Endothelial cell of umbilical vein (primary cell): Measurements from ENCODE around the gene TARP.

ENCODE experiments used
- BruUV-seq: library from RNA; stranded (reverse); fragments of 400-500 nt; replicated peaks from 2 replicates; lab custom pipeline; 2021; lab: Mats Ljungman, UMichigan
- CTCF ChIA-PET: fragments of 300-600, 350-600 bp; sonication (Branson Sonifier 250); formaldehyde crosslinking; loops from one replicate; lab custom pipeline; 2021; ENCODE audit warnings: antibody characterized with exemption, inconsistent platforms; lab: Charles Lee
- POLR2A ChIA-PET: fragments of 300-600, 350-600 bp; sonication (Branson Sonifier 250); formaldehyde crosslinking; loops from one replicate; lab custom pipeline; 2021; ENCODE audit warnings: antibody characterized with exemption, inconsistent platforms; lab: Charles Lee
- DNase-seq: peaks from one replicate; pipeline ENCODE4 v3.0.0-alpha.2; 2011; ENCODE audit warnings: low read depth, low spot score
- FAIRE-seq: peaks from 2 replicates; lab custom pipeline; 2011; peaks lifted over from hg19 to GRCh38; lab: Jason Lieb, UNC
- H2AFZ ChIP-seq: 2 replicates; pipeline ENCODE4 v1.6.0; 2012; ENCODE audit warnings: low read depth, low read length, control low read depth, inconsistent platforms
- H3K27ac ChIP-seq: 2 replicates; pipeline ENCODE4 v1.5.1; 2011; ENCODE audit warnings: low read depth, mild to moderate bottlenecking, control low read depth, low read length, moderate library complexity; ENCODE audit not compliant: insufficient read depth
- H3K27me3 ChIP-seq, 2 experiments: 2 replicates each; pipeline versions ENCODE4 v1.6.0 to v1.6.1; 2011; ENCODE audit warnings: low read length in 2 of 2, mixed read lengths in 1 of 2; ENCODE audit not compliant: control insufficient read depth in 2 of 2, insufficient read depth in 2 of 2
- H3K36me3 ChIP-seq, 2 experiments: 2 replicates in 1 of 2; 3 replicates in 1 of 2; pipeline ENCODE4 v1.5.1; 2011; ENCODE audit warnings: low read length in 2 of 2, mild to moderate bottlenecking in 1 of 2, moderate library complexity in 1 of 2; ENCODE audit not compliant: control insufficient read depth in 2 of 2, insufficient read depth in 2 of 2; ENCODE audit errors: extremely low read depth in 1 of 2
- H3K4me1 ChIP-seq: 3 replicates; pipeline ENCODE4 v1.5.1; 2011; ENCODE audit warnings: mild to moderate bottlenecking, low read length; ENCODE audit not compliant: control insufficient read depth, insufficient read depth; ENCODE audit errors: extremely low read depth
- H3K4me2 ChIP-seq: 2 replicates; pipeline ENCODE4 v1.6.1; 2011; ENCODE audit warnings: low read length, control low read depth, mixed read lengths; ENCODE audit not compliant: insufficient read depth
- H3K4me3 ChIP-seq, 3 experiments: fragments of 200-600 bp in 1 of 3; sonication (generic), shearing (Covaris generic) in 1 of 3; replicated peaks in 1 of 3; 2 replicates each; pipeline ENCODE4 v1.5.1; 2011 to 2016; ENCODE audit warnings: control low read depth in 3 of 3, low read length in 3 of 3, mild to moderate bottlenecking in 2 of 3, inconsistent platforms in 1 of 3, low read depth in 1 of 3, moderate library complexity in 1 of 3; ENCODE audit not compliant: insufficient read depth in 1 of 3
- H3K79me2 ChIP-seq: 2 replicates; pipeline ENCODE4 v1.6.0; 2012; ENCODE audit warnings: low read length, inconsistent platforms; ENCODE audit not compliant: control insufficient read depth, insufficient read depth
- H3K9ac ChIP-seq: replicated peaks from 2 replicates; pipeline ENCODE3; 2011; ENCODE audit warnings: low read length, control low read depth; ENCODE audit not compliant: insufficient read depth; ENCODE audit errors: extremely low read depth
- H3K9me1 ChIP-seq: replicated peaks from 3 replicates; pipeline ENCODE4 v1.6.0; 2011; ENCODE audit warnings: mild to moderate bottlenecking, low read length; ENCODE audit not compliant: control insufficient read depth, insufficient read depth; ENCODE audit errors: extremely low read depth
- H3K9me3 ChIP-seq: replicated peaks from 2 replicates; pipeline ENCODE4 v1.5.1; 2012; ENCODE audit warnings: low read length, inconsistent platforms; ENCODE audit not compliant: control insufficient read depth, insufficient read depth
- H4K20me1 ChIP-seq: replicated peaks from 2 replicates; pipeline ENCODE3; 2011; ENCODE audit warnings: mild to moderate bottlenecking, low read length; ENCODE audit not compliant: control insufficient read depth, insufficient read depth; ENCODE audit errors: extremely low read depth
- CTCF ChIP-seq, 2 donors: IDR thresholded peaks; 1 replicate in 1 of 2; 2 replicates in 1 of 2; pipeline ENCODE4 v1.5.1; 2011; ENCODE audit warnings: low read length in 2 of 2, mild to moderate bottlenecking in 2 of 2, moderate library complexity in 2 of 2, control low read depth in 1 of 2, inconsistent platforms in 1 of 2, low read depth in 1 of 2; ENCODE audit not compliant: insufficient read depth in 1 of 2; ENCODE audit errors: extremely low read depth in 1 of 2
- FOS ChIP-seq: IDR thresholded peaks from 2 replicates; pipeline ENCODE4 v1.6.1; 2011; ENCODE audit warnings: mild to moderate bottlenecking, low read length, moderate library complexity, borderline replicate concordance; ENCODE audit not compliant: insufficient read depth
- JUN ChIP-seq: IDR thresholded peaks from 2 replicates; pipeline ENCODE4 v1.6.1; 2011; ENCODE audit warnings: borderline replicate concordance, low read depth; ENCODE audit not compliant: insufficient read length, insufficient read depth
- MYC ChIP-seq: IDR thresholded peaks from one replicate; pipeline ENCODE4 v1.6.1; 2011; ENCODE audit warnings: mild to moderate bottlenecking, low read depth, low read length
- POLR2A ChIP-seq: IDR thresholded peaks from 2 replicates; pipeline ENCODE4 v1.6.1; 2012; ENCODE audit warnings: low read depth, mild to moderate bottlenecking, control low read depth, low read length
- POLR2AphosphoS5 ChIP-seq: IDR thresholded peaks from 2 replicates; pipeline ENCODE4 v1.6.1; 2012; ENCODE audit warnings: low read depth, mild to moderate bottlenecking, control low read depth, low read length, moderate library complexity; ENCODE audit not compliant: insufficient read depth
- dilution Hi-C: fragments of 300-500 bp; cut with MboI; formaldehyde crosslinking; loops from one replicate; pipeline ENCODE4 v1.15.0; 2019; ENCODE audit warnings: low sequenced_read_pairs; ENCODE audit not compliant: extremely low pct_ligation_motif_present
- intact Hi-C: fragments of 100-400 bp; cut with micrococcal nuclease; formaldehyde crosslinking; loops from one replicate; pipeline ENCODE4 v1.10.0; 2022
- TF ChIP-seq, protein P1 (sequence below): IDR thresholded peaks from 2 replicates; pipeline ENCODE4 v1.6.1; 2011; ENCODE audit not compliant: insufficient read depth, insufficient read length

The TARP gene

DNA sequence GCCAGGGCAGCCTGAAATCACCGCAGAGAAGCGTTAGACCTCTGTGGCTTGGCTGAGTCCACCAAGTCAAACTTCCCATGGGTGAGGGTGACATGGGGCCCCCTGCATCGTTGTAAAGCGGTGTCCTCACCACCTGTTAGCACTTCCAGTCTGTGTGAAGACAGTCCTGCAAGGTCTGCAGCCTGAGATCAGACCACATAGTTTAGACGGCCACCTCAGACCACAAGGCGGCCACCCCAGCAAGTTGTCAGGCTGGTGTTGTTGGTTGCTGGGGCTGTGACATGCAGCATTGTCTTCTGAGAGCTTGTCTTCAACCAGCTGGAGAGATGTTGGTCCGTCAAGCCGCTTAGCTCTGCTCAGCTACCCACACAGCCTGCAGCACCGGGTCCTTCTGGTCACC lies 44.1 kb upstream of the TARP start:
- Histone ChIP-seq H3K9ac (no peak overlapping the region), H2AFZ (no peak overlapping the region), H3K27ac (no peak overlapping the region), H3K9me1 (no peaks in the 10 kb centered on the region), H3K79me2 (no peaks in the 10 kb centered on the region), H3K4me3 (no peak overlapping the region), H3K36me3 (no peaks in the 10 kb centered on the region), H3K27me3 (no peaks in the 10 kb centered on the region), H3K9me3 (no peaks in the 10 kb centered on the region), H3K4me2 (no peak overlapping the region), H3K4me1 (peaks cover 6% of the 10 kb centered on the region), H4K20me1 (no peaks in the 10 kb centered on the region)
- ChIA-PET CTCF (interaction anchor here (0.6 to 3.8 kb wide), 17 partner anchors 16 to 416 kb away, joined by 3 to 61 read pairs (median 7); partner anchors contain the start of gene TARP), POLR2A (no interaction called here)
- no peak for FAIRE-seq
- dilution Hi-C loops, result no loop called here
- BruUV-seq, result no TSS peak
- DNase-seq, result no peak
- TF ChIP-seq JUN, result no peak
- TF ChIP-seq MYC, result no peak
- TF ChIP-seq FOS, result no peak
- no peak for TF ChIP-seq CTCF (IDR thresholded peaks at IDR 0.05; ENCODE audit: extremely low read depth in 1 of 2, insufficient read depth in 1 of 2, low read depth in 1 of 2, low read length in 2 of 2)
- TF ChIP-seq POLR2A, result no peak
- intact Hi-C loops, result no loop called here

GRCh38 chr7:38316733-38317360 lies 43.4 kb upstream of the TARP start:
- no peaks in the 10 kb centered on the region for H3K27me3 ChIP-seq
- H3K4me2 ChIP-seq, result no peak overlapping the region
- no TSS peak for BruUV-seq
- POLR2A ChIA-PET, result no interaction called here
- peaks cover 7% of the 10 kb centered on the region for H3K4me1 ChIP-seq
- no peaks in the 10 kb centered on the region for H3K79me2 ChIP-seq
- no peak overlapping the region for H3K27ac ChIP-seq
- TF ChIP-seq MYC, result no peak
- no peak for TF ChIP-seq POLR2A
- no peak for TF ChIP-seq CTCF (IDR thresholded peaks at IDR 0.05; ENCODE audit: extremely low read depth in 1 of 2, insufficient read depth in 1 of 2, low read depth in 1 of 2, low read length in 2 of 2)
- no peak for TF ChIP-seq POLR2AphosphoS5
- no peak for TF ChIP-seq FOS
- TF ChIP-seq JUN, result no peak
- TF ChIP-seq, protein P1, sequence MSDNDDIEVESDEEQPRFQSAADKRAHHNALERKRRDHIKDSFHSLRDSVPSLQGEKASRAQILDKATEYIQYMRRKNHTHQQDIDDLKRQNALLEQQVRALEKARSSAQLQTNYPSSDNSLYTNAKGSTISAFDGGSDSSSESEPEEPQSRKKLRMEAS, result no peak
- CTCF ChIA-PET, result interaction anchor here (0.6 to 3.5 kb wide), 4 partner anchors 101 to 290 kb away, joined by 3 to 61 read pairs (median 29); no protein-coding TSS in a partner anchor
- H2AFZ ChIP-seq, result no peak overlapping the region
- DNase-seq (no peak), FAIRE-seq (no peak)
- no peaks in the 10 kb centered on the region for H3K9me1 ChIP-seq
- dilution Hi-C loops (no loop called here), intact Hi-C loops (no loop called here)
- H3K9ac ChIP-seq, result no peak overlapping the region
- H3K36me3 ChIP-seq, result no peaks in the 10 kb centered on the region
- H3K9me3 ChIP-seq, result no peaks in the 10 kb centered on the region
- no peak overlapping the region for H3K4me3 ChIP-seq
- no peaks in the 10 kb centered on the region for H4K20me1 ChIP-seq
